Activated CD4-positive, alpha-beta T cell treated with anti-CD3 and anti-CD28 coated beads, Interleukin-2, amount 50 U/mL, for 1 hour (primary cell): Measurements from ENCODE around the gene TACR1.
"Not testable (repeated sequence)": the region's sequence is repeated elsewhere in the genome, so short reads cannot be mapped to it uniquely, and the experiment has no call there.

Experiments used
- DNase-seq: peaks from one replicate; pipeline ENCODE4 v3.0.0-alpha.2; 2020

Gene TACR1

DNA sequence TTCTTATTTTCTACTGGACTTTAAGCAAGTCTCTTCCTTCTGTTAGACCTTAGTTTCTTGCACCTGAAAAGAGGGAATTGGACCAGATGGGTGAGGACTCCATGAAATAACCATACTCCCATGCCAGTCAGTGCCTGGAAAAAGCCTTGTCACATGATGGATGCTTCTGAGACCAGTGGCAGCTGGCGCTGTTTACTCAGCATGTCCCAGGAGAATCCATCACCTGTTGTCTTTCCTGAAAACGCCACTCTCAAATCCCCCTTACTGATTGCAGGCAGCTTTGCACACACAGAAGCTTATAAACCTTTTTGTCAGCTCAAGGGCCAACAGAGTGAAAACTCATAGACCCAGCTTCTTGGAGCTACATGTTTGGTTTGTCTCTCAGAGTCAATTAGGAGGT is 123.2 kb downstream of the TACR1 start:
- no peak for DNase-seq

DNA sequence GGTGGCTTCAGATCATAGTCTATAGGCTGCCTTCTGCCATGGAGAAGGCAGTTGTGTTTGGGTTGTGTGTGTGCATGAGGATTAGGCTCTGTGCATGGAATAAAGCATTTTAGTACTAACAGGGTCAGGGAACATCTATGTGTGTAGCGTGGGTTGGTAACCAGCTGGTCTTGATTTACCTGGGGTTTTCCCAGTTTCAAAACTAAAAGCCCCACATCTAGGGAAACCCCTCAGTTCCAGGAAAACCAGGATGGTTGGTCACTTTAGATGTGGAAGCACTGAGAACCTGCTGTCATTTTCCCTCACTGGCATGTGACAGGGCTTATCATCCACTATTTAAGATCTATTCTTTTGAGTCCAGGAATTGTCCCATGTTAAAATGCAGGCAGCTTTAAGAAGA is 124.6 kb downstream of the TACR1 start:
- DNase-seq: no peak

DNA sequence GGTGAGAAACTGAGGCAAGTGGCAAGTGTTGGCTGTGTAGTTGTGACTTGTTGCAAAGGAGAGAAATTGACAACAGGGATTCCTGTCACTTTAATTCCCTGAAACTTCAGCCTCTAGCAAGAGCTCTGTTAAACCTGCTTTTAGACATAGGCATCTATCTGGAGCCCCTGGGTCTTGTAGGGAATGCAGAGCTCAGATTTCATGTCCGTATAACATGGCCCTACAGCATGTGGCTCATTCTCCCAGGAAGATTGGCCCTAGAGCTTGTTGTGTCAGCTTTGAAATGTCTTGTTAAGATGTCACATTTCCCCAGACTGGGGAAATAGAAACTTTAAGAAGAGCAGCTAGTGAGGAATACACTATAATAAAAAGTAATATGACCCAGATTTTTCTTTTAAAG is 125.1 kb downstream of the TACR1 start:
- no peak for DNase-seq

DNA sequence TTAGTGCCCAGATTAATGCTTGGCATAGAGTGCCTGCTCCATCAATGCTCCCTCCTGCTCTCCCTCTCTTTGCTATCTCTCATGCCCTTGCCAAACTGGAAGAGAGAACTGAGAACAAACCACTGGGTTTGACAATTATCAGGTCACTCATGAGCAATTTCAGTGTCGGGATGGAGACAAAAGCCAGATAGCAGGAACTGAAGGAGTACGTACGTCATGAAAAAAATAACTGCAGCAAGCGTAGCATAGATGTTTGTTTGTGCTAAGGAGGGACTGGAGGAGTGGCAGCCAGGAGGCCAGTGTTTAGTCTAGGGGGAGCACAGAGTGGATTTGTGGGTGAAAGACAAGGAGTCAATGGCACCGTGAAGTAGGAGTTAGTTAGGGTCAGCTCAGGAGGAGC is 127.6 kb downstream of the TACR1 start:
- DNase-seq: no peak

GRCh38 chr2:75068546-75068945 is 130.8 kb downstream of the TACR1 start:
- DNase-seq: no peak

DNA sequence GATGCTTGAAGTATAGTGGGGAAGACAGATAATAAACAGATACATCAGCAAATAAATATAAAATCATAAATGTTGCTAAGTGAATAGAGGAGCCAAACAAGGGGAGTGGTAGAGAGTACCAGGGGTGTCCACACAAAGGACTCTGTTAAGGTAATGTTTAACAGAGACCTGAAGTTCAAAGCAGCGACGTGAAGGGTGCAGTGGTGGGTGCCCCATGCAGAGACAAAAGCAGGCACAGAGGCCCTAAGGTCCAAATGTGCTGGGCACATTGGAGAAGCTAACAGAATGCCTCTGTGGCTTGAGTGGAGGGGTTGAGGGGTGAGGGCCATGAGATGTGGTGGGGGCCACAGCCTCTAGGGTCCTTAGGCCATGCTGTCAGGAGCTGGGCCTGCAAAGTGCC is 131.8 kb downstream of the TACR1 start:
- no peak for DNase-seq

- DNase-seq: no peak
Measured at GRCh38 chr2:75066121-75066902, 133.0 kb downstream of the TACR1 start.

- DNase-seq: no peak
Measured at GRCh38 chr2:75065402-75066008, 133.8 kb downstream of the TACR1 start.

GRCh38 chr2:75064691-75065396 is 134.5 kb downstream of the TACR1 start:
- DNase-seq: peak; percentile 45

DNA sequence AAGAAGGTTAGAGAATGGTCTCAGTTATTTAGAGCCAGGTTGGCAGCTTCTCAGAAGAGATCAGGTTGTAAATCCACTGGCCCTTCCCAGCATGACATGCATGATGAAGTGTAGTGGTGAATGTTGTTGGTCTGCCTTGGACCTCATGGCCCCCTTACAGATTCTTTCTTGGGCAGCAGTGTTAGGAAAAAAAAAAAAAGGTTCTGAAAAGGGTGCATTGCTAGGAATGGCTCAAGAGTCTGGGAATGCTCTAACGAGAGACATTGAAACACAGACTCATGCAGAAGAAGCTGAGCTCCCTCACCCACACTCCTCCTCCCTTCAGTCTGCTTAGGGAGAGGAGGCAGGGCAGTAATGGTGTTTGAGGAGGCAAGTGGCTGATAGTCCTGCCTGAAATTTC is 135.4 kb downstream of the TACR1 start:
- no peak for DNase-seq

DNA sequence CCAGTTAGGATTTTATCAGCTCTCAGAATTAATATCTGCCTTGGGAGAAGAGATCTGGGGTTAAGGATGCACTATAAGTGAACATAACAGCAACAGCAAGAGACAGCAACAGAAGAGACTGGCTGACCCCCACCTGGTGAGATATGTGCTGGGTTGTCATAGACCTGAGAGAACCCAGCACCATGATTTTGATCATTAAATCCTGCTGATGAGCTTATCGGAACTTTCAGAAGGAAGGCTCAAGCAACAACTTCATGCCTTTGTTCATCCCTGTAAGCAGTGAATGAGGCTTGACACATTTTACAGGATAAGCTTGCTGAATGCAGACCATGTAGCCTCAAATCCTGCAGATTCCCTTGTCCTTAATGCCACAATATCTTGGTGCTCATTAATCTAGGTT is 140.9 kb downstream of the TACR1 start:
- no peak for DNase-seq

- DNase-seq: not testable (repeated sequence)
Measured at GRCh38 chr2:75057150-75057549, 142.2 kb downstream of the TACR1 start.

DNA sequence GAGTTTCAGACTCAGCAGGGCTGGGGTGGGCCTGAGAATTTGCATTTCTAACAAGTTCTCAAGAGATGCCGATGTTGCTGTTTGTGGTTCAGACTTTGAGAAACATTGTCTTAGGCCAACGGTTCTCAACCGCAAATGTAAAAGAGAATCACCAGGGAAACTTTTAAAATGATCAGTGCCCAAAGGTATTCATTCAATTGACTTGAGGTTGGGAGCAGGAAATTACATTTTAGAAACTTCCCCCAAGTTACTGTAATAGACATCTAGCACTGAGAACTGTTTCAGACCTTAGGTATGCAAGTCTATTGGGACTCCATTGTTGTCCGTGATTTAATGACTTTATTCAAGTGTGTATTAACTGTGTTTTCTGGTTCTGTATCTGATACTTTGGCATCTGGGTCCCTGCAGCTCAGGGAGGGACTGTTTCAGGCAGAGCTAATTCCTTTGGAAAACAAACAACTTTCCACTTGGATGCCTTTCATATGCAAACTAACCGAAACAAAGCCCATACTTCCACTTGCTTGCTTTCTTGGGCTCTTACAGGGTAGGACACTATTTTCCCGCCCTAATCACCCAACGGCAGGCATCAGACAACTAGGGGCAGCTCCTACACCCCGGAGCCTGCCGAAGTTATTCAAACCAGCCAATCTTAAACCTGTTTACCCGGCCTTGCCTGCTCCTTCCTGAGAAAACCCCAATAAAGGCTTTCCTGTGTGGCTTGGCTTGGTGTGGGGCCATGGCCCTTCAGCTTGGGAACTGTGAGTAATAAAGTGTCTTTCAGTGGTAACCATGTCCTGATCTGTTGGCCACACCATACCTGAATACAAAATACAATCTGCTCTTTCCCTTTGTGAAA is 143.3 kb downstream of the TACR1 start:
- DNase-seq: no peak

DNA sequence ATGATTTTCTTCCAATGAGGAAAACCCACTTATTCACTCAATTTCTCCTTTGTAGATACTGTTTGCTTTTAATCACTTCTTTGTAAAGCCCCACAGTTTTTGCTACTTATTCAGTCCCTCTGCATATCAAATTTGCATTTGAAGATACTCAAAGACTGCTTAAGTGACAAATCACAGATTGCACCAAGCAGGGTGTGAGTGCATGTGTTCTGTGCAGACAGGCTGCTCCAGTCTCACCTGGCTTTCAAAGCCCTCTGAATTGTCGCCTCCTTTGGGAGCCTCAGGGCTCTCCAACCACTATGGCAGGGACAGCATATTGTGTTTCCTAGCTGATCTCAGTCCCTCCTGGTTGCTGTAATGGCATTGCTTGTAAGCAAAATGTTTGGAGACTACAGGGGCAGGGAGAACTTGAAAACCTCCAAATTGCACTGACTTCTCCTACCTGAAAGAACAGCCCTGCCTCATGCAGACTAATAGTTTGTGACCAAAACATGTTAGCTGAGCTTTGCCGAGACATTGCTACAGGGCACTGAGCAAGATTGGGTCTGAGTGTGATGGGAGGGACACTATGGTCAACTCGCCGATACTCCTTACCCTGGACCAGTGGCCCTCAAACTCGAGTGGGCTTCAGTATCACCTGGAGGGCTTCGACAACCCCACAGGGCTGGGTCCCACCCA is 144.0 kb downstream of the TACR1 start:
- DNase-seq: no peak

- no peak for DNase-seq
Measured at GRCh38 chr2:75054296-75054695, 145.0 kb downstream of the TACR1 start.

- DNase-seq: no peak
Measured at GRCh38 chr2:75053484-75054112, 145.7 kb downstream of the TACR1 start.

DNA sequence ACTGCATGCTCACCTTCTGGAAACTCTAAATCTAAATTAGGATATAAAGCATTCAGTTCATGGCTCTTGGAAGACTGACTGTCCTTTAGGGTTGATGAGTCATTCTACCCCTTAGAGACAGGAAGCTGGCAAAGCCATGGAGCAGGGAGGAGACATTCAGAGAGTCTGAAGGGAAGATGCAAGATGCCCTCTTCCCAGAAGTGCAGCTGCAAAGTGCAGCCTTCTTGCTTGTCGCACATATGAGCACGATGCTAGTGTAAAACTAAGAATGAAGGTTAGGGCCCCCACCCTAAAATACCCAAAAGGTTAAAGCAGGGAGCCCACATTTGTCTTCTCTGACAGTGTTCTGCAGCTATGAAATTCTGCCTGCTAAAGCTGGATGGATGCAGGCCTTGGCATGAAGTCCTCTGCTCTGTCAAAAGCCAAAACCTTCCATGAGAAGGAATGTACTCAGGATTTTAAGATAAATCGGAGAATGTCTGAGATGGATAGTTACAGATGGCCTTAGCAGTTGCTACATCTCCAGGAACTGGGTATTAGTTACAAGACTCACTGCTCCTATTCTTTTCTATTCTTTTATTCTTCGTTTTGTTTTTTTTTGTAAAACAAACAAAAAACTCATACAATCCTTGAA is 151.2 kb downstream of the TACR1 start:
- no peak for DNase-seq

GRCh38 chr2:75047189-75047991 is 151.9 kb downstream of the TACR1 start:
- no peak for DNase-seq

- DNase-seq: no peak
Measured at GRCh38 chr2:75045526-75046050, 153.7 kb downstream of the TACR1 start.

GRCh38 chr2:75044291-75044690 is 155.0 kb downstream of the TACR1 start:
- no peak for DNase-seq
